ENCODE results near the gene CCDC57. TPM values are rescaled to one million over a fixed set of nuclear protein-coding genes. Genes with fewer than 3 reads are reported as not detected.
"Not testable (repeated sequence)": the region's sequence is repeated elsewhere in the genome, so short reads cannot be mapped to it uniquely, and the experiment has no call there.

Gene CCDC57
- total RNA-seq, 1 experiment from 2014 or later: 13.5 TPM

GRCh38 chr17:82154881-82155331 lies 57.7 kb downstream of the CCDC57 start:
- no peak for DNase-seq (ENCODE audit: low read depth)

- DNase-seq (ENCODE audit: low read depth): peak; percentile 54
Measured at GRCh38 chr17:82153745-82154375, 58.8 kb downstream of the CCDC57 start.

- no peak for DNase-seq (ENCODE audit: low read depth)
Measured at GRCh38 chr17:82153295-82153691, 59.3 kb downstream of the CCDC57 start.

GRCh38 chr17:82152556-82153294 lies 59.9 kb downstream of the CCDC57 start:
- no peak for DNase-seq (ENCODE audit: low read depth)

- no peak for DNase-seq (ENCODE audit: low read depth)
Measured at GRCh38 chr17:82152114-82152513, 60.5 kb downstream of the CCDC57 start.

- no peak for DNase-seq (ENCODE audit: low read depth)
Measured at GRCh38 chr17:82151106-82151957, 61.3 kb downstream of the CCDC57 start.

GRCh38 chr17:82149401-82150099 lies 63.1 kb downstream of the CCDC57 start:
- DNase-seq (ENCODE audit: low read depth): no peak

GRCh38 chr17:82148997-82149396 lies 63.6 kb downstream of the CCDC57 start:
- DNase-seq (ENCODE audit: low read depth): no peak

- no peak for DNase-seq (ENCODE audit: low read depth)
Measured at GRCh38 chr17:82148011-82148410, 64.6 kb downstream of the CCDC57 start.

GRCh38 chr17:82146663-82147654 lies 65.7 kb downstream of the CCDC57 start:
- no peak for DNase-seq (ENCODE audit: low read depth)

- DNase-seq (ENCODE audit: low read depth): no peak
Measured at GRCh38 chr17:82145550-82146155, 67.0 kb downstream of the CCDC57 start.

GRCh38 chr17:82143333-82143732 lies 69.3 kb downstream of the CCDC57 start:
- no peak for DNase-seq (ENCODE audit: low read depth)

- not testable (repeated sequence) for DNase-seq (ENCODE audit: low read depth)
Measured at GRCh38 chr17:82139961-82140360, 72.7 kb downstream of the CCDC57 start.

- DNase-seq (ENCODE audit: low read depth): no peak
Measured at GRCh38 chr17:82138511-82138992, 74.1 kb downstream of the CCDC57 start.

GRCh38 chr17:82134101-82134500 lies 78.5 kb downstream of the CCDC57 start:
- DNase-seq (ENCODE audit: low read depth): peak; percentile 39

GRCh38 chr17:82133166-82133953 lies 79.3 kb downstream of the CCDC57 start:
- DNase-seq (ENCODE audit: low read depth): peak; percentile 67

GRCh38 chr17:82129095-82129494 lies 83.5 kb downstream of the CCDC57 start:
- no peak for DNase-seq (ENCODE audit: low read depth)

GRCh38 chr17:82128287-82128686 lies 84.4 kb downstream of the CCDC57 start:
- DNase-seq (ENCODE audit: low read depth): no peak

- no peak for DNase-seq (ENCODE audit: low read depth)
Measured at GRCh38 chr17:82127704-82128103, 84.9 kb downstream of the CCDC57 start.

All from LHCN-M2 (cell line).